Measurements from ENCODE around the gene SLC26A2. TPM values are rescaled to one million over a fixed set of nuclear protein-coding genes. Genes with fewer than 3 reads are reported as not detected.
A peak's percentile ranks its signal among the peaks of the same experiment; 100 is the strongest.
"Not testable (repeated sequence)": the region's sequence is repeated elsewhere in the genome, so short reads cannot be mapped to it uniquely, and the experiment has no call there.

The SLC26A2 gene
- total RNA-seq, 1 donor: 2.7 TPM

DNA sequence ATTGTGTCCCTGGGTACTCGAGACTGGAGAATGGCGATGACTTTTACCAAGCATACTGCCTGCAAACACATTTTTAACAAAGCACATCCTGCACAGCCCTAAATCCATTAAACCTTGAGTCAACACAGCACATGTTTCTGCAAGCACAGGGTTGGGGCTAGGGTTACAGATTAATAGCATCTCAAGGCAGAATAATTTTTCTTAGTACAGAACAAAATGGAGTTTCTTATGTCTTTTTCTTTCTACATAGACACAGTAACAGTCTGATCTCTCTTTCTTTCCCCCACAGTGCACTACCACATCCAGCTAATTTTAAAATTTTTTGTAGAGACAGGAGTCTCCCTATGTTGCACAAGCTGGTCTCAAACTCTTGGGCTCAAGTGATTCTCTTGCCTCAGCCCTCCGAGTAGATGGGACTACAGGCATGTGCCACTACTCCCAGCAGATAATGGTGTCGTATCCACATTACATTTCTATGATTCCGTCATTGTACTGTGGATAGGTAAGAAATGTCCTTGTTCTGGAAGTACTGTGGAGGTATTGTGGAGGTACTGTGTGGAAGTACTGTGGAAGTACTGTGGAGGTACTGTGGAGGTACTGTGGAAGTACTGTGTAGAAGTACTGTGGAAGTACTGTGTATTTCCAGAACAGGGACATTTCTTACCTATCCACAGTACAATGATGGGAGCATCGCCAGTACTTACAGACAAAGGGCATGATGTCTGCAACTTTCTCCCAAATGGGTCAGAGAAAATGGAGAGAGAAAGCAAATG is 17.2 kb upstream of the SLC26A2 start:
- H3K4me3 ChIP-seq (ENCODE audit: low read length); H3K9me3 ChIP-seq (ENCODE audit: low read depth, low read length); H3K27me3 ChIP-seq (ENCODE audit: insufficient read depth, low read length): not testable (repeated sequence)
- H3K4me1 ChIP-seq (ENCODE audit: insufficient read depth, low read length): peaks cover 30% of the 10 kb centered on the region

DNA sequence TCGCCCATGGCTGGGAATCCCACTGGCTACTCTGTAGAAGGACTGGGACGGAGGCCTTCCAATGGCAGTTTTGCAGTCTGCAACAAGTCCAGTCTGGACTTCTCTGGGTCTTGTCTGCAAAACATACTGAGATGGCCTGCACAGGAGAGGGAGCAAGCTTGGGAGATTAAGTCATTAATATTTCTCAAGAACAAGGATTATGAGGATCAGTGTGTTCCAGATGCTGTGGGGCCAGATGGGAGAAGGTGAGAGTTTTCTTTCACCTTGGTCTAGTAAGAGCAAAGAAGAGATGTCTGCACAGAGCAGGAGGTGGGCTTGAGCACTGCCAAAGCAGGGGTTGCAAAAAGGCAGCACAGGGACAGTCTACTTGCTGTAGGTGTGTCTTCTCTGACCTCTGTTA is 15.9 kb upstream of the SLC26A2 start, which contains the start of gene PDE6A:
Gene PDE6A (minus strand): TSS at position 128 of the 400 bp plus-strand sequence. CDS start 120 bp downstream, at position 8.
- no peaks in the 10 kb centered on the region for H3K27me3 ChIP-seq (ENCODE audit: insufficient read depth, low read length)
- no peaks in the 10 kb centered on the region for H3K9me3 ChIP-seq (ENCODE audit: low read depth, low read length)
- no peak within 1 kb of the TSS for H3K4me3 ChIP-seq (ENCODE audit: low read length)
- peaks cover 17% of the 10 kb centered on the region for H3K4me1 ChIP-seq (ENCODE audit: insufficient read depth, low read length)

DNA sequence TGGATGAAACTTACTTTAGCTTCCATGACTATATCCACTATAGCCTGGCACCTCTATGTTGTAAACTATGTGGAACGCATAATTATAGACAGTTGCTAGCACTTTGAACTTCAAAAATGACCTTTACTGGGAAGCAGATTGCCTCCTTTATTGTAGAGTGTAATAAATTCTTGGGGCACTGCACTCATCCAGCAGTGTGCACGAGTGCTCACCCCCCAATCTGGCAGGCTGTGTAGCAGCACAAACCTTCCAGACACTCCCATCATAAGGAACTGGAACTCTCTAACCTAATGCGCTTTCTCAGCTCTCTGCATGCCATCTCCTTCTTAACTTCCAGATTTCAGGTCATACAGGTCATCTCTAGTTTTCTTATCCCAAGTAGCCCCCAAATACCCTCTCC is 14.4 kb upstream of the SLC26A2 start:
- peaks cover 2% of the 10 kb centered on the region for H3K4me1 ChIP-seq (ENCODE audit: insufficient read depth, low read length)
- H3K9me3 ChIP-seq (ENCODE audit: low read depth, low read length): no peaks in the 10 kb centered on the region
- H3K4me3 ChIP-seq (ENCODE audit: low read length): no peak overlapping the region
- no peaks in the 10 kb centered on the region for H3K27me3 ChIP-seq (ENCODE audit: insufficient read depth, low read length)

DNA sequence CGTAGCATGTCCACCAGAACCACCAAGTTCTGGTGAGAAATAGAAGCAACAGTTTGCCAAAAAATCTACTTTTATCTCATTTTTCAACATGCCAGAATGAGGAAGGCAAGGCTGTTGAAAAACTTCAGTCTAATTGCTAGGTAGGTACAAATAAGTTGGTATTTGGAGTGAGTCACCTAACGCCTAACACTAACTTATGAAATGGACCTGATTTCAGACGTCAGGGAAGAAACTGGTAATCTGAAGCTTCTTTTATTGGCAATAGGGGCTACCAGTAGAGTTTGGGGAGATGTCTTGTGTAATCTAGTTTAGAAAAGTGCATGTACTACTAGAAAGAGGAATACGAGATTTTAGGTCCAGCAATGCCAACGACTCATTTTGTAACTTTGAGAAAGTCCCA is 11.6 kb upstream of the SLC26A2 start:
- H3K9me3 ChIP-seq (ENCODE audit: low read depth, low read length): no peaks in the 10 kb centered on the region
- no peak overlapping the region for H3K4me3 ChIP-seq (ENCODE audit: low read length)
- no peaks in the 10 kb centered on the region for H3K4me1 ChIP-seq (ENCODE audit: insufficient read depth, low read length)
- no peaks in the 10 kb centered on the region for H3K27me3 ChIP-seq (ENCODE audit: insufficient read depth, low read length)

DNA sequence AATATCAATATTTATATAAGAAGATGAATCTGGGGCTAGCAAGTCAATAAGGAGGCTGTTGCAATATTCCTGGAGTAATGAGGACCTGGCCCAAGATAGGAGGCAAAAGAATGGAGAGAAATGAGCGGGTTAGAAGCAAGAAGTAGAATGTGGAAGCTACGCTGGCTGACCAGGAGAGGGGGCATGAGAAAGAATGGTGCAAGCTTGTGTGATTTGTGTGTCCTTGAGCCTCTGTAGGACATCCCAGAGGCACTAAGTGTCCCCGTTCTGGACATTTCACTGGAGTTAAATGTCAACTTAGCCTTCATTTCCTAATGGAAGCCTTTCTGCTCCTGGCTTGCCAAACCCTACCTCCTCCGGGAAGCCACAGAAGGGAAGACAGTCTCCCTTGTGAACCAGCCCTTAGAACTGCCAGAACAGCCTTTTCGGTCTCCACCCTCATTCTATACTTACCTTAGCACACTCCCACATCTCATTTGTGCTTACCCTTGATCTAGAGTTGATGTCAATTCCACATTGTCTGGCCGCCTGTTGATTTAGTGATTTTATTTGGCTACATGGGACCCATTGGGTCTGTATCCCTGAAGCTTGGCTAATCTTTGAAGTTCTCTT is 9.3 kb upstream of the SLC26A2 start:
- Histone ChIP-seq H3K27me3 (ENCODE audit: insufficient read depth, low read length) (no peaks in the 10 kb centered on the region), H3K4me1 (ENCODE audit: insufficient read depth, low read length) (no peaks in the 10 kb centered on the region), H3K4me3 (ENCODE audit: low read length) (no peak overlapping the region), H3K9me3 (ENCODE audit: low read depth, low read length) (no peaks in the 10 kb centered on the region)

DNA sequence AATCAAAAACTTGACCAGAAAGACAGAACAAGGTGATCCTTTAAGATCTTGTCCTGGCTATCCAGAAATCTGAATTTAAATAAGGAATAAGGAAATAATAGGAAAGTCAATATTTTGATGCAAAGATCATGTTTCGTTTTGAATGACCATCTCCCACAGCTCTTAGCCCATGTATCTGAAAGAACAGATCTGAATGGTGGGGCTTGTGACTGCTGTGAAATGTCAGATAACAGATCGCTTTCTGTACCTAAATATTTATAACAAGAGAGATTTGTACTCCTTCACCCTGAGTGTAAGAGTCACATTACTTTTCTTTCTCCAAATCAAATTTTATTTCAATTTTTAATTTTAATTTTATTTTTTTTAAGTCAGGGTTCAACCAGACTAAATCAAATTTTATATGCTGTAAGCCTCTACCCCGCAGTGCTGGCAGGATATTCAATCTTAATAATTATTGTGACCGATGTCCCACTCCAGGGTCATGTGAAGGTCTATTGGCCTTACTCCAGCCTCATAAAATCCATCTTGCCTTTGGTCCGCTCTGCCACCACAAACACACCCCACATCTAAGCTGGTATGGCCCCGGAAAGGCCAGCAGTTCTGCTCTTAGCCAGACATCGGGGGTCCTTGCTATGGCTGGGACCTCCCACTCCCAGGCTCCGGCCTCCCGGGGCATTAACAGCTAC is 7.0 kb upstream of the SLC26A2 start:
- no peaks in the 10 kb centered on the region for H3K9me3 ChIP-seq (ENCODE audit: low read depth, low read length)
- no peak overlapping the region for H3K4me3 ChIP-seq (ENCODE audit: low read length)
- no peaks in the 10 kb centered on the region for H3K4me1 ChIP-seq (ENCODE audit: insufficient read depth, low read length)
- H3K27me3 ChIP-seq (ENCODE audit: insufficient read depth, low read length): no peaks in the 10 kb centered on the region

DNA sequence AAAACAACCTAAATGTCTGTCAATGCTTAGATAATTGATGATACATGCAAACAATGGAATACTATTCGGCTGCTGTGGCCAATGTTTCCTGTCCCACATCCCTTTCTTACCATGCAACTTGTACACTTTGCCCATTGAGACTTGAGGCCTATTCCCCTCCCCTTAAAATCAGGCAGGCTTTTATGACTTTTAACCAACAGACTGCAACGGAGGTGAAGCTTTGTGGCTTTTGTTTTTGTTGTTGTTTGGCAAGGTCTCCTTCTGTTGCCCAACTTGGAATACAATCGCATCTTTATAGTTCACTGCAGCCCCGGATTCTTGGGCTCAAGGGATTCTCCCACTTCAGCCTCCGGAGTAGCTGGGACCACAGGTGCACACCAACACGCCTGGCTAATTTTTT is 5.8 kb upstream of the SLC26A2 start:
- no peak overlapping the region for H3K4me3 ChIP-seq (ENCODE audit: low read length)
- no peaks in the 10 kb centered on the region for H3K9me3 ChIP-seq (ENCODE audit: low read depth, low read length)
- H3K4me1 ChIP-seq (ENCODE audit: insufficient read depth, low read length): peaks cover 6% of the 10 kb centered on the region
- no peaks in the 10 kb centered on the region for H3K27me3 ChIP-seq (ENCODE audit: insufficient read depth, low read length)

DNA sequence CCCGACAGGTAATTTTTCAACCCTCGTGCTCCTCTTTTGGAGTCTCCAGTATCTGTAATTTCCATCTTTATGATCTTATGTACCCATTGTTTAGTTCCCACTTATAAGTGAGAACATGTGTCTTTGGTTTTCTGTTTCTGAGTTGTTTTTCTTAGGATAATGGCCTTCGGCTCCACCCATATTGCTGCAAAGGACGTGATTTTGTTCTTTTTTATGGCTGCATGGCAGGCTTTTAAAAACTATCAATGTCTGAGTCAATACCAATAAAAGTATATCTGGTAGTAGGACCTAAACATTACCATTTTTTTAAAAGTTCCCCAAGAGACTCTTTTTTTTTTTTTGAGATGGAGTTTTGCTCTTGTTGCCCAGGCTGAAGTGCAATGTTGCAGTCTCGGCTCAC is 3.9 kb upstream of the SLC26A2 start:
- Histone ChIP-seq H3K4me1 (ENCODE audit: insufficient read depth, low read length) (peaks cover 19% of the 10 kb centered on the region), H3K27me3 (ENCODE audit: insufficient read depth, low read length) (no peaks in the 10 kb centered on the region), H3K9me3 (ENCODE audit: low read depth, low read length) (no peaks in the 10 kb centered on the region), H3K4me3 (ENCODE audit: low read length) (no peak overlapping the region)

DNA sequence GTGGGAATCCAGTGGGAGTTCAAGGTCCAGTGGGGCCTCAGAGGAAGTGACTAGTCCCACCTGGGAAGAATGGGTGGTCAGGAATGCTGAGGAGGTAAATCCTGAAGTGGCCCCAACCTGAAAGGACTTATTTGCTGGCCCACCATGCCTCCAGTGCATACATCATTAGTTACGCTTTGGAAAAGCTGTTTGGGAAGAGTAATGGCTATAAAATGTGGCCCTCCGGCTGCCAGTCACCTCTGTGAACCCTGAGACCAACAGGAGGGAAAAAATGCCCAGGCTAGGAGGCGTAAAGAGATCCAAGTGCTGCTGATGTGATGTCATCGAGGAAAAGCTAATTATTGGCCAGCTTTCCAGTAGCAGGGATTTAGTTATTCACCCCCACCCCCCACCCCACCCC is 2.7 kb upstream of the SLC26A2 start:
- Histone ChIP-seq H3K4me3 (ENCODE audit: low read length) (no peak overlapping the region), H3K27me3 (ENCODE audit: insufficient read depth, low read length) (no peaks in the 10 kb centered on the region), H3K4me1 (ENCODE audit: insufficient read depth, low read length) (peaks cover 22% of the 10 kb centered on the region), H3K9me3 (ENCODE audit: low read depth, low read length) (no peaks in the 10 kb centered on the region)

DNA sequence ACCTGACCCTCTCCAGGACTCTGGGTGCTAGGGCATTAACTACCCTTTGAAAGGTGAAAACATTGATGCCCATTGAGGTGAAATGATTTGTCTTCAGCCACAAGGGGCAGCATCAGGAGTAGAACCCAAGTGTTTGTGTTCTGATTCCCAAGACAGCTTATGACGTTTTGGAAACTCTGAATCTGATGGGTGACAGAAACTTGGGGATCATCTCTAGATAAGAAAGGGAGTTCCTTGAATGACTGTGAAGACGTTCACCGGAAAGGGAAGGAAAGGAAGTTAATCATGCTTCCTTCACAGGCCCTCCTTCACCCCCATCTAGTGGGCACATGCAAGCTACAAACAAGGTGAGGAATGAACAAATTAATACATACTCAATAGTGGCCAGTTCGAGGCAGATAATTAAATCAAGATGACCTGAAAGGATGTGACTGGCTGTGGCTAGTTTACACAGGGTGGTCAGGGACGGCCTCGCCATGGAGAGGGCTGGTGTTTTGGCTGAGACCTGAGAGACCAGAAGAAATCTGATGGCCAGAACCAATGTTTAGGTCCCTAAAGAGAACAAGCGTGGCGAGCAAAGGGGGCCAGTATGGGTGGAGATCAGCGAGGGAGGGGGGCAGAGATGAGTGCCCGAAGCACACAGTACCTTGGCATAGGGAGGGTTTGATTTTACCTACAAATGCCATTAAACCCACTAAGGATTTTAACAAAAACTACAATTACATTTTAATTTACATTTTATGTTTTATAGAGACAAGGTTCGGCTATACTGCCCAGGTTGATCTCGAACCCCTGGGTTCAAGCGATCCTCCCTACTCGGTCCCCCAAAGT is 937 bp upstream of the SLC26A2 start:
- H3K4me1 ChIP-seq (ENCODE audit: insufficient read depth, low read length): peaks cover 22% of the 10 kb centered on the region

DNA sequence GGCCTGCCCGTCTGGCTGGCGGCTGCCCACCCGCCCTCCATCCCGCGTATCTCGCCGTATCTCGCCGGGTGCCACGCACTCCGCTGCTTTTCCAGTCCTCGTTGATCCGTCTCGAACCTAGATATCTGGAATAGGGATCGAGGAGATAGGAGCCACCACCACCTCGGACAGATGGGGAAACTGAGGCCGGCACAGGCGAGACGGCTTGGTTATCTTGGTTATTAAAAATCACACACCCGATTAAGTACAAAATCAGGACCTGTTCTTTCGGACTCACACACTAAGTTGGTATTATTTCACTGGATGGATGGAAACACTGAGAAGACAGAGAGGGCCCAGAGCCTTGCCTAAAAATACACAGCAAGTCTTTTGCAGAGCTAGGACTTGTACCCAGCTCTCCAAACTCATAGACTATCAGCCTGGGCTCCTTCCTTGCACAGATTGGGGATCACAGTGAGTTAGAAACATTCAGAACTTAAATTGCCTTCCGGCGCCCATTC is 678 bp downstream of the SLC26A2 start:
- no peaks in the 10 kb centered on the region for H3K27me3 ChIP-seq (ENCODE audit: insufficient read depth, low read length)
- no peaks in the 10 kb centered on the region for H3K9me3 ChIP-seq (ENCODE audit: low read depth, low read length)
- peak overlapping the region; percentile 74 for H3K4me3 ChIP-seq (ENCODE audit: low read length)
- H3K4me1 ChIP-seq (ENCODE audit: insufficient read depth, low read length): peaks cover 22% of the 10 kb centered on the region

More for the DNA sequence above, 937 bp upstream of the SLC26A2 start:
- Histone ChIP-seq H3K9me3 (ENCODE audit: low read depth, low read length) (no peaks in the 10 kb centered on the region), H3K27me3 (ENCODE audit: insufficient read depth, low read length) (no peaks in the 10 kb centered on the region), H3K4me3 (ENCODE audit: low read length) (peak overlapping the region; percentile 74)

DNA sequence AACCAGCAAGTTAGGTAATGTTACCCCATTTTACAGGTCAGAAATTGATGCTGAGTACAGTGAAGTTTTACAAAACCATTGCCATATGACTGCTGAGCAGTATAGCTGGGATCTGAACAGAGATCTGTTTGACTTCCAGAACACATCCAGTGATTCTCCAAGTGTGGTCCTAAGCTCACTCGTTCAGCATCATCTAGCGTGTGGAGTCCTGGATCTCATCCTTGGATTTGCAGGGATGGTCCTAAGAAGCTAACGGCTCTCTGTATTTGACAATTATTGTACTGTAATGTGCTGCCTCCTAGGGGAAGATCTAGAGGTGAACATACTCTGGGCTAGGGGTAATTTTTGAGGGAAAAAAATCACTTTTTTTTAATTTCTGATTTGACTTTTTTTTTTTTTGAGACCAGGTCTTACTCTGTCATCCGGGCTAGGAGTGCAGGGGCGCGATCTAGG is 1.4 kb downstream of the SLC26A2 start:
- Histone ChIP-seq H3K9me3 (ENCODE audit: low read depth, low read length) (no peaks in the 10 kb centered on the region), H3K4me1 (ENCODE audit: insufficient read depth, low read length) (peaks cover 22% of the 10 kb centered on the region), H3K4me3 (ENCODE audit: low read length) (no peak overlapping the region), H3K27me3 (ENCODE audit: insufficient read depth, low read length) (no peaks in the 10 kb centered on the region)

DNA sequence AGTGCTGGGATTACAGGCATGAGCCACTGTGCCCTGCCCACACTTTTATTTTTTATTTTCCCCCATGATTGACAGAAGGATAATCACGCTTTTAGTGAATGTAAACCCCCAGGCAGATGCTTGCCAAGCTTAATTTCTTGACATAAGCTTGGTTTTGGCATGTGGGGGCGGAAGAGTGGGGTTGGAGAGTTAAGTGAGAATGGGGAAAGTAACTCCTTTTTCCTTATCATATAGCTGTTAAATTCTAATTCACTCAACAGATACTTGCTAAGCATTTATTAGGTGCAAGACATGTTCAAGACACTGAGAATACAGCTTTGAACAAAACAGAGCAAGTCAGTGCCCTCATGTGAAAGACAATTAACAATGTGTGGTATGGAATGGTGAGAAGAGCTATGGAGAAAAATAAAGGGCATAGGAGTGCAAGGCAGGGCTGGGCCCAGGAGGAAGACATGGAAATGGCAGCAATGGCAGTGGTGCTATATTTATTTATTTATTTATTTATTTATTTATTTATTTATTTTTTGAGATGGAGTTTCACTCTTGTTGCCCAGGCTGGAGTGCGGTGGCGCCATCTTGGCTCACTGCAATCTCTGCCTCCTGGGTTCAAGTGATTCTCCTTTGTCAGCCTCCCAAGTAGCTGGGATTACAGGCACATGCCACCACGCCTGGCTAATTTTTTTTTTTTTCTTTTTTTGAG is 2.2 kb downstream of the SLC26A2 start:
- no peaks in the 10 kb centered on the region for H3K9me3 ChIP-seq (ENCODE audit: low read depth, low read length)
- no peak overlapping the region for H3K4me3 ChIP-seq (ENCODE audit: low read length)
- peaks cover 22% of the 10 kb centered on the region for H3K4me1 ChIP-seq (ENCODE audit: insufficient read depth, low read length)
- no peaks in the 10 kb centered on the region for H3K27me3 ChIP-seq (ENCODE audit: insufficient read depth, low read length)

DNA sequence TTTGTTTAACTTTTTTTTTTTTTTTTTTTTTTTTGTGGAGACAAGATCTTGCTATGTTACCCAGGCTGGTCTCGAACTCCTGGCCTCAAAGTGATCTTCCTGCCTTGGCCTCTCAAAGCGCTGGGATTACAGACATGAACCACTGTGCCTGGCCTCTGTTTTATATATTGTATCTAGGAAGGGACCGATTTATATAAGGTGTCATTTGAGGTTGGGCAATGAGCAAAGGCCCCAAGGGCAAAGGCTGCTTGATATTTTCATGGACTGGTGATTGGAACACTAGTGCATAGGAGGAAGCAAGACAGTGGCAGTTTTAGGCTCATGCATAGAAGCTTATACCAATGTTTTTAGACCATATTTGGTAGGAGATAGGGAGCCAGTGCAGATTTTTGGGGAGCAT is 3.2 kb downstream of the SLC26A2 start:
- Histone ChIP-seq H3K4me3 (ENCODE audit: low read length) (no peak overlapping the region), H3K27me3 (ENCODE audit: insufficient read depth, low read length) (no peaks in the 10 kb centered on the region), H3K4me1 (ENCODE audit: insufficient read depth, low read length) (peaks cover 22% of the 10 kb centered on the region), H3K9me3 (ENCODE audit: low read depth, low read length) (no peaks in the 10 kb centered on the region)
